HEK293 (cell line): Measurements from ENCODE around the gene SMURF1.

Experiments used
- CTCF ChIA-PET: fragments of 350-600 bp; formaldehyde crosslinking; extraction: SDS; loops from one replicate; lab custom pipeline; 2021; ENCODE audit warnings: antibody characterized with exemption; lab: Yijun Ruan, JAX
- POLR2A ChIA-PET: fragments of 300-600 bp; formaldehyde crosslinking; extraction: SDS; loops from one replicate; lab custom pipeline; 2020; ENCODE audit warnings: antibody characterized with exemption, inconsistent platforms; lab: Yijun Ruan, JAX
- H3K27ac ChIP-seq: fragments of 200-500 bp; sonication (Bioruptor generic); 2 replicates; pipeline ENCODE4 v1.5.1; 2014; ENCODE audit warnings: low read depth, low read length, control low read depth, inconsistent platforms; ENCODE audit errors: extremely low read depth
- H3K36me3 ChIP-seq, 2 experiments: fragments of 200-500 bp in 1 of 2; sonication (Bioruptor generic) in 1 of 2; 1 replicate in 1 of 2; 2 replicates in 1 of 2; pipeline ENCODE4 v1.5.1; 2014 to 2017; ENCODE audit warnings: inconsistent platforms in 2 of 2, low read length in 2 of 2; ENCODE audit not compliant: control insufficient read depth in 2 of 2, insufficient read depth in 1 of 2
- H3K4me1 ChIP-seq: fragments of 200-500 bp; sonication (Bioruptor generic); 2 replicates; pipeline ENCODE4 v1.5.1; 2014; ENCODE audit warnings: mild to moderate bottlenecking, low read length, inconsistent platforms; ENCODE audit not compliant: control insufficient read depth, insufficient read depth
- H3K4me3 ChIP-seq: 2 replicates; pipeline ENCODE4 v1.5.1; 2011; ENCODE audit warnings: low read depth, mild to moderate bottlenecking, control low read depth, low read length, moderate library complexity
- H3K9me3 ChIP-seq: fragments of 200-500 bp; sonication (Bioruptor generic); 2 replicates; pipeline ENCODE4 v1.5.1; 2014; ENCODE audit warnings: low read depth, low read length, inconsistent platforms; ENCODE audit not compliant: control insufficient read depth, insufficient read depth
- GLIS1 ChIP-seq: fragments of 450-650 bp; formaldehyde crosslinking; IDR thresholded peaks from 2 replicates; pipeline ENCODE4 v1.5.1; 2016; ENCODE audit warnings: missing biosample characterization, missing genetic modification characterization
- OVOL3 ChIP-seq: fragments of 450-650 bp; formaldehyde crosslinking; IDR thresholded peaks from 2 replicates; pipeline ENCODE4 v1.5.1; 2016; ENCODE audit warnings: missing biosample characterization, missing genetic modification characterization
- ZFHX2 ChIP-seq: fragments of 450-650 bp; formaldehyde crosslinking; conservative IDR thresholded peaks from 2 replicates; pipeline ENCODE4 v1.5.1; 2016; ENCODE audit warnings: missing biosample characterization, missing genetic modification characterization
- ZNF121 ChIP-seq: fragments of 450-650 bp; formaldehyde crosslinking; IDR thresholded peaks from 2 replicates; pipeline ENCODE4 v1.5.1; 2016; ENCODE audit warnings: missing biosample characterization, missing genetic modification characterization
- ZNF175 ChIP-seq: fragments of 450-650 bp; formaldehyde crosslinking; IDR thresholded peaks from 2 replicates; pipeline ENCODE4 v1.5.1; 2016; ENCODE audit warnings: missing biosample characterization, missing genetic modification characterization
- ZNF2 ChIP-seq: fragments of 450-650 bp; formaldehyde crosslinking; IDR thresholded peaks from 2 replicates; pipeline ENCODE4 v1.5.1; 2016; ENCODE audit warnings: missing biosample characterization, missing genetic modification characterization
- ZNF24 ChIP-seq: fragments of 450-650 bp; formaldehyde crosslinking; IDR thresholded peaks from 2 replicates; pipeline ENCODE4 v1.5.1; 2016; ENCODE audit warnings: missing biosample characterization, missing genetic modification characterization
- ZNF350 ChIP-seq: fragments of 450-650 bp; formaldehyde crosslinking; IDR thresholded peaks from 2 replicates; pipeline ENCODE4 v1.5.0; 2017; ENCODE audit warnings: missing biosample characterization, mild to moderate bottlenecking, missing genetic modification characterization
- ZNF768 ChIP-seq: fragments of 450-650 bp; formaldehyde crosslinking; IDR thresholded peaks from 2 replicates; pipeline ENCODE4 v1.5.1; 2018; ENCODE audit warnings: missing biosample characterization, mild to moderate bottlenecking, missing genetic modification characterization
- TF ChIP-seq, protein P1 (sequence below): fragments of 450-650 bp; IDR thresholded peaks from 2 replicates; pipeline ENCODE4 v1.5.1; 2018; ENCODE audit warnings: missing biosample characterization, mild to moderate bottlenecking, missing genetic modification characterization
- TF ChIP-seq, protein P2 (sequence below): fragments of 450-650 bp; formaldehyde crosslinking; conservative IDR thresholded peaks from 2 replicates; pipeline ENCODE4 v1.5.1; 2016; ENCODE audit warnings: low read depth, missing biosample characterization, missing genetic modification characterization
- TF ChIP-seq, protein P3 (sequence below): fragments of 450-650 bp; formaldehyde crosslinking; IDR thresholded peaks from 2 replicates; pipeline ENCODE4 v1.5.1; 2016; ENCODE audit warnings: missing biosample characterization, missing genetic modification characterization

The SMURF1 gene

GRCh38 chr7:99133766-99134564 is 9.9 kb downstream of the SMURF1 start (continued):
- TF ChIP-seq ZNF175 (tag by site-specific recombination) (no peak), ZNF24 (tag by site-specific recombination) (no peak)

DNA sequence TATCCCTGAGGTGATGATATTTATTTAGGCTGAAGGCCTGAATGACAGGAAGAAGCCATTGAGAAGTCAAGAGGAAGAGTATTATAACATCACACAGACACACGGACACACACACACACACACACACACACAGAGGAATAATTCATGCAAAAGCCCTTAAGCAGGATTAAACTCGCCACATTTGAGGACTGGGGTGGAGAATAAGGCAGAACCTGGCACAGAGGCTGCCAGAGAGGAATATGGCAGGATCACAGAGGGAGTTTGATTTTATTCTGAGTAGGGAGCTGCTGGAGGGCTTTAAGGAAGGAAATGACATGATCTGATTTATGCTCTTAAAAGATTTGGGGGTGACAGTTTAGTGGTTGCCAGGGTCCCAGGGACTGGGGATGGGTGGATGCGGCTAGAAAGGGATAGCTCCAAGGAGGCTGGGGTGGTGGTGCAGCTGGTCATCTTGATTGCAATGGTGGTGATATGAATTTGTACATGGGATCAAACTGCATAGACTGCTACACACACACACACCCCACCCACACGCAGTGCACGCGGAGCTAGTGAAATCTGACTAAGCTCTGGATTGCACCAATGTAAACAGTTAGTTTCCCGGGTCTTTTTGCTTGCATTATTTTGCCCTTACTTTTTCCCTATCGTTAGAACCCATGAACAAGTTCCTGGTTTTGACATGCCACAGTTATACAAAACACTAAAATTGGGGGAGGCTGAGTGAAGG is 11.2 kb downstream of the SMURF1 start:
- CTCF ChIA-PET, result no interaction called here
- POLR2A ChIA-PET, result no interaction called here
- 0 out of 2 replicates have a peak, but pooled peaks have one; percentile 8 for TF ChIP-seq GLIS1 (tag by site-specific recombination)
- 0 out of 2 replicates have a peak, but pooled peaks have one; percentile 47 for TF ChIP-seq ZNF2 (tag by site-specific recombination)
- TF ChIP-seq, protein P1, sequence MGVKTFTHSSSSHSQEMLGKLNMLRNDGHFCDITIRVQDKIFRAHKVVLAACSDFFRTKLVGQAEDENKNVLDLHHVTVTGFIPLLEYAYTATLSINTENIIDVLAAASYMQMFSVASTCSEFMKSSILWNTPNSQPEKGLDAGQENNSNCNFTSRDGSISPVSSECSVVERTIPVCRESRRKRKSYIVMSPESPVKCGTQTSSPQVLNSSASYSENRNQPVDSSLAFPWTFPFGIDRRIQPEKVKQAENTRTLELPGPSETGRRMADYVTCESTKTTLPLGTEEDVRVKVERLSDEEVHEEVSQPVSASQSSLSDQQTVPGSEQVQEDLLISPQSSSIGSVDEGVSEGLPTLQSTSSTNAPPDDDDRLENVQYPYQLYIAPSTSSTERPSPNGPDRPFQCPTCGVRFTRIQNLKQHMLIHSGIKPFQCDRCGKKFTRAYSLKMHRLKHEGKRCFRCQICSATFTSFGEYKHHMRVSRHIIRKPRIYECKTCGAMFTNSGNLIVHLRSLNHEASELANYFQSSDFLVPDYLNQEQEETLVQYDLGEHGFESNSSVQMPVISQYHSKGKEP (tag by site-specific recombination), result peak; percentile 67; the same call in 1 of the 2 replicates
- TF ChIP-seq OVOL3 (tag by site-specific recombination), result no peak
- TF ChIP-seq, protein P2, sequence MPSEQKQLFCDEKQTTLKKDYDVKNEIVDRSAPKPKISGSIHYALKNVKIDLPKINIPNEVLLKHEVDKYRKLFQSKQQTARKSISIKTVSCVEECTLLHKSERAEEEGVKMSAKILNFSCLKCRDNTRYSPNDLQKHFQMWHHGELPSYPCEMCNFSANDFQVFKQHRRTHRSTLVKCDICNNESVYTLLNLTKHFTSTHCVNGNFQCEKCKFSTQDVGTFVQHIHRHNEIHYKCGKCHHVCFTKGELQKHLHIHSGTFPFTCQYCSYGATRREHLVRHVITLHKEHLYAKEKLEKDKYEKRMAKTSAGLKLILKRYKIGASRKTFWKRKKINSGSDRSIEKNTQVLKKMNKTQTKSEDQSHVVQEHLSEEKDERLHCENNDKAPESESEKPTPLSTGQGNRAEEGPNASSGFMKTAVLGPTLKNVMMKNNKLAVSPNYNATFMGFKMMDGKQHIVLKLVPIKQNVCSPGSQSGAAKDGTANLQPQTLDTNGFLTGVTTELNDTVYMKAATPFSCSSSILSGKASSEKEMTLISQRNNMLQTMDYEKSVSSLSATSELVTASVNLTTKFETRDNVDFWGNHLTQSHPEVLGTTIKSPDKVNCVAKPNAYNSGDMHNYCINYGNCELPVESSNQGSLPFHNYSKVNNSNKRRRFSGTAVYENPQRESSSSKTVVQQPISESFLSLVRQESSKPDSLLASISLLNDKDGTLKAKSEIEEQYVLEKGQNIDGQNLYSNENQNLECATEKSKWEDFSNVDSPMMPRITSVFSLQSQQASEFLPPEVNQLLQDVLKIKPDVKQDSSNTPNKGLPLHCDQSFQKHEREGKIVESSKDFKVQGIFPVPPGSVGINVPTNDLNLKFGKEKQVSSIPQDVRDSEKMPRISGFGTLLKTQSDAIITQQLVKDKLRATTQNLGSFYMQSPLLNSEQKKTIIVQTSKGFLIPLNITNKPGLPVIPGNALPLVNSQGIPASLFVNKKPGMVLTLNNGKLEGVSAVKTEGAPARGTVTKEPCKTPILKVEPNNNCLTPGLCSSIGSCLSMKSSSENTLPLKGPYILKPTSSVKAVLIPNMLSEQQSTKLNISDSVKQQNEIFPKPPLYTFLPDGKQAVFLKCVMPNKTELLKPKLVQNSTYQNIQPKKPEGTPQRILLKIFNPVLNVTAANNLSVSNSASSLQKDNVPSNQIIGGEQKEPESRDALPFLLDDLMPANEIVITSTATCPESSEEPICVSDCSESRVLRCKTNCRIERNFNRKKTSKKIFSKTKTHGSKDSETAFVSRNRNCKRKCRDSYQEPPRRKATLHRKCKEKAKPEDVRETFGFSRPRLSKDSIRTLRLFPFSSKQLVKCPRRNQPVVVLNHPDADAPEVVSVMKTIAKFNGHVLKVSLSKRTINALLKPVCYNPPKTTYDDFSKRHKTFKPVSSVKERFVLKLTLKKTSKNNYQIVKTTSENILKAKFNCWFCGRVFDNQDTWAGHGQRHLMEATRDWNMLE (tag by site-specific recombination), result no peak
- no peak for TF ChIP-seq ZNF350
- TF ChIP-seq ZFHX2, result peak; percentile 78
- TF ChIP-seq, protein P3, sequence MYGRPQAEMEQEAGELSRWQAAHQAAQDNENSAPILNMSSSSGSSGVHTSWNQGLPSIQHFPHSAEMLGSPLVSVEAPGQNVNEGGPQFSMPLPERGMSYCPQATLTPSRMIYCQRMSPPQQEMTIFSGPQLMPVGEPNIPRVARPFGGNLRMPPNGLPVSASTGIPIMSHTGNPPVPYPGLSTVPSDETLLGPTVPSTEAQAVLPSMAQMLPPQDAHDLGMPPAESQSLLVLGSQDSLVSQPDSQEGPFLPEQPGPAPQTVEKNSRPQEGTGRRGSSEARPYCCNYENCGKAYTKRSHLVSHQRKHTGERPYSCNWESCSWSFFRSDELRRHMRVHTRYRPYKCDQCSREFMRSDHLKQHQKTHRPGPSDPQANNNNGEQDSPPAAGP (tag by site-specific recombination), result 0 out of 2 replicates have a peak, but pooled peaks have one; percentile 50
- Histone ChIP-seq H3K36me3 (no peaks in the 10 kb centered on the region), H3K27ac (no peak overlapping the region), H3K4me1 (0 out of 2 replicates have a peak, but pooled peaks cover 10% of the 10 kb centered on the region), H3K9me3 (no peaks in the 10 kb centered on the region), H3K4me3 (no peak overlapping the region)

- H3K4me3 ChIP-seq, result no peak overlapping the region
- ChIA-PET POLR2A (no interaction called here), CTCF (interaction anchor here (0.5 kb wide), 1 partner anchor 19 kb away, joined by 4 read pairs; no protein-coding TSS in a partner anchor)
- TF ChIP-seq ZNF768, result no peak
- TF ChIP-seq ZNF121, result peak; percentile 24; the same call in 1 of the 2 replicates
- 0 out of 2 replicates have a peak, but pooled peaks cover 9% of the 10 kb centered on the region for H3K4me1 ChIP-seq
- H3K9me3 ChIP-seq, result no peaks in the 10 kb centered on the region
- H3K27ac ChIP-seq, result no peak overlapping the region
- H3K36me3 ChIP-seq, result no peaks in the 10 kb centered on the region
These were observed 12.6 kb downstream of the SMURF1 start for GRCh38 chr7:99131290-99131689.
